ENCODE results near the gene KRTAP1-3.

- no peak for TF ChIP-seq CTCF (conservative IDR thresholded peaks at IDR 0.05)
- no peak for TF ChIP-seq ZFX (IDR thresholded peaks at IDR 0.05)
Observed at GRCh38 chr17:41015454-41015853, 19.2 kb downstream of the KRTAP1-3 start.
